Measurements from ENCODE around the gene OR10A2.

OR10A2 gene

GRCh38 chr11:6888830-6889229, 26.0 kb downstream of the OR10A2 start:
- no peak for TF ChIP-seq ZFP30 (CRISPR knock-in tag; IDR thresholded peaks at IDR 0.05)
- TF ChIP-seq TOX (CRISPR knock-in tag; IDR thresholded peaks at IDR 0.05; ENCODE audit: borderline replicate concordance), result no peak
- TF ChIP-seq ZFP3 (CRISPR knock-in tag; IDR thresholded peaks at IDR 0.05), result no peak
- TF ChIP-seq OSR1 (CRISPR knock-in tag; IDR thresholded peaks at IDR 0.05), result no peak
- no peak for TF ChIP-seq BACH2 (CRISPR knock-in tag; IDR thresholded peaks at IDR 0.05; ENCODE audit: borderline replicate concordance)
- no peak for TF ChIP-seq TCF4 (CRISPR knock-in tag; IDR thresholded peaks at IDR 0.05; ENCODE audit: borderline replicate concordance)
- TF ChIP-seq ESRRG (CRISPR knock-in tag; IDR thresholded peaks at IDR 0.05), result no peak
- TF ChIP-seq ZNF565 (CRISPR knock-in tag; conservative IDR thresholded peaks at IDR 0.05; ENCODE audit: low read depth), result no peak
- ATAC-seq, result no peak

- TF ChIP-seq ZC3H10 (CRISPR knock-in tag; IDR thresholded peaks at IDR 0.05) (no peak), RARB (CRISPR knock-in tag; IDR thresholded peaks at IDR 0.05) (no peak), CREB5 (CRISPR knock-in tag; IDR thresholded peaks at IDR 0.05; ENCODE audit: low read depth) (no peak), PATZ1 (CRISPR knock-in tag; IDR thresholded peaks at IDR 0.05; ENCODE audit: borderline replicate concordance) (no peak), ZFP30 (CRISPR knock-in tag; IDR thresholded peaks at IDR 0.05) (no peak)
- no peak for ATAC-seq
These were observed 27.0 kb downstream of the OR10A2 start for GRCh38 chr11:6889835-6890234.

- ATAC-seq, result no peak
- TF ChIP-seq PATZ1 (CRISPR knock-in tag; IDR thresholded peaks at IDR 0.05; ENCODE audit: borderline replicate concordance) (no peak), ZNF70 (CRISPR knock-in tag; IDR thresholded peaks at IDR 0.05) (no peak), ZNF565 (CRISPR knock-in tag; conservative IDR thresholded peaks at IDR 0.05; ENCODE audit: low read depth) (no peak), CSDC2 (CRISPR knock-in tag; IDR thresholded peaks at IDR 0.05) (no peak), CSRNP3 (CRISPR knock-in tag; IDR thresholded peaks at IDR 0.05) (no peak), RARB (CRISPR knock-in tag; IDR thresholded peaks at IDR 0.05) (no peak), POU6F1 (CRISPR knock-in tag; IDR thresholded peaks at IDR 0.05; ENCODE audit: borderline replicate concordance, low read depth) (no peak), OSR1 (CRISPR knock-in tag; IDR thresholded peaks at IDR 0.05) (no peak), CREB5 (CRISPR knock-in tag; IDR thresholded peaks at IDR 0.05; ENCODE audit: low read depth) (no peak), TOX (CRISPR knock-in tag; IDR thresholded peaks at IDR 0.05; ENCODE audit: borderline replicate concordance) (no peak), TCF4 (CRISPR knock-in tag; IDR thresholded peaks at IDR 0.05; ENCODE audit: borderline replicate concordance) (no peak), ARNTL (CRISPR knock-in tag; IDR thresholded peaks at IDR 0.05; ENCODE audit: borderline replicate concordance, low read depth) (no peak), ZC3H10 (CRISPR knock-in tag; IDR thresholded peaks at IDR 0.05) (no peak), GLIS3 (CRISPR knock-in tag; IDR thresholded peaks at IDR 0.05) (no peak)
These were observed 29.5 kb downstream of the OR10A2 start, which contains the start of gene OR2D2 for GRCh38 chr11:6892400-6892799. Gene OR2D2, minus strand, starts transcription at chr11:6892500. Its CDS starts 0 bp downstream, at chr11:6892500.
